ENCODE data around the gene STXBP6.

The STXBP6 gene

GRCh38 chr14:24887623-24888304 lies 162.2 kb downstream of the STXBP6 start:
- TF ChIP-seq FOXM1 (IDR thresholded peaks at IDR 0.05; ENCODE audit: borderline replicate concordance, low read depth) (no peak), TEAD4 (IDR thresholded peaks at IDR 0.05) (no peak), USF1 (IDR thresholded peaks at IDR 0.05) (no peak), REST (IDR thresholded peaks at IDR 0.05; ENCODE audit: low read depth) (no peak), NFIC (IDR thresholded peaks at IDR 0.05) (no peak), ZBTB7A (IDR thresholded peaks at IDR 0.05; ENCODE audit: low read depth) (no peak), TAF1 (IDR thresholded peaks at IDR 0.05; ENCODE audit: low read depth) (no peak), CEBPB (IDR thresholded peaks at IDR 0.05) (no peak), CREB1 (IDR thresholded peaks at IDR 0.05; ENCODE audit: low read depth) (no peak), RAD21 (IDR thresholded peaks at IDR 0.05; ENCODE audit: low read depth) (no peak), EGR1 (IDR thresholded peaks at IDR 0.05) (no peak)

GRCh38 chr14:24885410-24885913 lies 164.5 kb downstream of the STXBP6 start:
- TF ChIP-seq USF1 (IDR thresholded peaks at IDR 0.05) = no peak
- no peak for TF ChIP-seq ZBTB7A (IDR thresholded peaks at IDR 0.05; ENCODE audit: low read depth)
- TF ChIP-seq MAX (IDR thresholded peaks at IDR 0.05) = no peak
- TF ChIP-seq CEBPB (IDR thresholded peaks at IDR 0.05) = no peak
- TF ChIP-seq REST (IDR thresholded peaks at IDR 0.05; ENCODE audit: low read depth) = no peak
- no peak for TF ChIP-seq TCF12 (IDR thresholded peaks at IDR 0.05; ENCODE audit: low read depth)
- TF ChIP-seq YY1 (IDR thresholded peaks at IDR 0.05; ENCODE audit: low read depth) = no peak
- TF ChIP-seq TAF1 (IDR thresholded peaks at IDR 0.05; ENCODE audit: low read depth) = no peak
- no peak for TF ChIP-seq EGR1 (IDR thresholded peaks at IDR 0.05)
- TF ChIP-seq FOXM1 (IDR thresholded peaks at IDR 0.05; ENCODE audit: borderline replicate concordance, low read depth) = no peak
- no peak for TF ChIP-seq CREB1 (IDR thresholded peaks at IDR 0.05; ENCODE audit: low read depth)
- no peak for TF ChIP-seq EP300 (IDR thresholded peaks at IDR 0.05; ENCODE audit: borderline replicate concordance)
- TF ChIP-seq RAD21 (IDR thresholded peaks at IDR 0.05; ENCODE audit: low read depth) = no peak
- TF ChIP-seq NFIC (IDR thresholded peaks at IDR 0.05) = no peak
- no peak for TF ChIP-seq TEAD4 (IDR thresholded peaks at IDR 0.05)

GRCh38 chr14:24883576-24883975 lies 166.4 kb downstream of the STXBP6 start:
- TF ChIP-seq FOXM1 (IDR thresholded peaks at IDR 0.05; ENCODE audit: borderline replicate concordance, low read depth) (no peak), CEBPB (IDR thresholded peaks at IDR 0.05) (no peak), MAX (IDR thresholded peaks at IDR 0.05) (no peak), EGR1 (IDR thresholded peaks at IDR 0.05) (no peak), TEAD4 (IDR thresholded peaks at IDR 0.05) (no peak), TCF12 (IDR thresholded peaks at IDR 0.05; ENCODE audit: low read depth) (no peak), REST (IDR thresholded peaks at IDR 0.05; ENCODE audit: low read depth) (no peak), CREB1 (IDR thresholded peaks at IDR 0.05; ENCODE audit: low read depth) (no peak), ZBTB7A (IDR thresholded peaks at IDR 0.05; ENCODE audit: low read depth) (no peak), USF1 (IDR thresholded peaks at IDR 0.05) (no peak), TAF1 (IDR thresholded peaks at IDR 0.05; ENCODE audit: low read depth) (no peak), RAD21 (IDR thresholded peaks at IDR 0.05; ENCODE audit: low read depth) (no peak)

Measured in Ishikawa (cell line).